Neutrophil (primary cell): ENCODE results near the gene PHF5A.
A peak's percentile ranks its signal among the peaks of the same experiment; 100 is the strongest.
"Not testable (repeated sequence)": the region's sequence is repeated elsewhere in the genome, so short reads cannot be mapped to it uniquely, and the experiment has no call there.

ENCODE experiments used
- H3K27ac ChIP-seq: fragments of 200-600 bp; sonication (generic); 2 replicates; pipeline ENCODE4 v1.5.1; 2016; ENCODE audit warnings: mild to moderate bottlenecking, moderate library complexity
- H3K27me3 ChIP-seq: fragments of 200-600 bp; sonication (generic); 2 replicates; pipeline ENCODE4 v1.6.0; 2016; ENCODE audit warnings: mild to moderate bottlenecking
- H3K36me3 ChIP-seq: fragments of 200-600 bp; sonication (generic); 2 replicates; pipeline ENCODE4 v1.5.1; 2017
- H3K4me1 ChIP-seq, 2 experiments: fragments of 200-600 bp in 1 of 2; sonication (generic) in 1 of 2; 1 replicate in 1 of 2; 2 replicates in 1 of 2; pipeline versions ENCODE4 v1.5.1 to v1.6.1; 2013 to 2016; ENCODE audit warnings: low read depth in 1 of 2, low read length in 1 of 2, mild to moderate bottlenecking in 1 of 2, moderate library complexity in 1 of 2; ENCODE audit not compliant: control insufficient read depth in 1 of 2, insufficient read depth in 1 of 2
- H3K4me3 ChIP-seq, 2 experiments: fragments of 200-600 bp in 1 of 2; sonication (generic) in 1 of 2; 1 replicate in 1 of 2; 2 replicates in 1 of 2; pipeline ENCODE4 v1.5.1; 2013 to 2016; ENCODE audit warnings: low read depth in 1 of 2, low read length in 1 of 2, mild to moderate bottlenecking in 1 of 2, moderate library complexity in 1 of 2
- H3K9me3 ChIP-seq: fragments of 200-600 bp; sonication (generic); 2 replicates; pipeline ENCODE4 v1.5.1; 2016
- CTCF ChIP-seq: fragments of 200-600 bp; sonication (generic); IDR thresholded peaks from 2 replicates; pipeline ENCODE4 v1.5.1; 2016; ENCODE audit warnings: antibody characterized with exemption

Gene PHF5A

GRCh38 chr22:41470886-41471285 lies 2.4 kb upstream of the PHF5A start:
- TF ChIP-seq CTCF, result no peak
- Histone ChIP-seq H3K36me3 (peaks cover 21% of the 10 kb centered on the region), H3K4me1 (peaks cover 18 to 20% of the 10 kb centered on the region in 2 experiments), H3K27ac (no peak overlapping the region), H3K4me3 (no peak overlapping the region), H3K9me3 (no peaks in the 10 kb centered on the region), H3K27me3 (no peaks in the 10 kb centered on the region)

- H3K9me3 ChIP-seq, result no peaks in the 10 kb centered on the region
- peaks cover 36% of the 10 kb centered on the region for H3K36me3 ChIP-seq
- peak overlapping the region; percentile 98 for H3K27ac ChIP-seq
- H3K4me1 ChIP-seq, result peaks cover 18 to 20% of the 10 kb centered on the region in 2 experiments
- no peaks in the 10 kb centered on the region for H3K27me3 ChIP-seq
- no peak for TF ChIP-seq CTCF
- H3K4me3 ChIP-seq, result peak overlapping the region; percentile 83 to 95
Measured at GRCh38 chr22:41469218-41469851, 843 bp upstream of the PHF5A start.

- Histone ChIP-seq H3K9me3 (no peaks in the 10 kb centered on the region), H3K27ac (no peak overlapping the region), H3K36me3 (peaks cover 78% of the 10 kb centered on the region), H3K4me1 (no peaks in the 10 kb centered on the region), H3K27me3 (no peaks in the 10 kb centered on the region), H3K4me3 (no peak overlapping the region)
- TF ChIP-seq CTCF, result no peak
Measured at GRCh38 chr22:41461901-41462300, 6.6 kb downstream of the PHF5A start.

GRCh38 chr22:41460071-41460470 lies 8.4 kb downstream of the PHF5A start:
- H3K4me1 ChIP-seq, H3K27me3 ChIP-seq, H3K9me3 ChIP-seq, H3K4me3 ChIP-seq, H3K27ac ChIP-seq: not testable (repeated sequence)
- H3K36me3 ChIP-seq, result peaks cover 60% of the 10 kb centered on the region

- peaks cover 54% of the 10 kb centered on the region for H3K36me3 ChIP-seq
- no peaks in the 10 kb centered on the region for H3K27me3 ChIP-seq
- H3K27ac ChIP-seq, result no peak overlapping the region
- H3K4me1 ChIP-seq, result no peaks in the 10 kb centered on the region
- no peak for TF ChIP-seq CTCF
- no peaks in the 10 kb centered on the region for H3K9me3 ChIP-seq
- no peak overlapping the region for H3K4me3 ChIP-seq
Measured at GRCh38 chr22:41459431-41459830, 9.1 kb downstream of the PHF5A start.

- Histone ChIP-seq H3K9me3 (no peaks in the 10 kb centered on the region), H3K4me3 (no peak overlapping the region), H3K36me3 (peaks cover 44% of the 10 kb centered on the region), H3K27ac (no peak overlapping the region), H3K4me1 (no peaks in the 10 kb centered on the region), H3K27me3 (no peaks in the 10 kb centered on the region)
- TF ChIP-seq CTCF, result no peak
Measured at GRCh38 chr22:41458161-41458728, 10.2 kb downstream of the PHF5A start.
